Cardiac muscle cell (in vitro differentiated cells and primary cell): ENCODE results near the gene ASXL2. TPM values are rescaled to one million over a fixed set of nuclear protein-coding genes. Genes with fewer than 3 reads are reported as not detected.

Experiments used
- DNase-seq, 2 donors: peaks; one replicate each; pipeline versions ENCODE4 v3.0.0 to v3.0.0-alpha.2; 2010 to 2017; ENCODE audit warnings: low read depth in 1 of 2, low spot score in 1 of 2
- H3K27ac ChIP-seq: fragments of 200-600 bp; sonication (generic); 2 replicates; pipeline ENCODE4 v1.5.1; 2016
- H3K27me3 ChIP-seq: fragments of 200-600 bp; sonication (generic); 2 replicates; pipeline ENCODE4 v1.6.0; 2016; ENCODE audit warnings: control low read depth
- H3K36me3 ChIP-seq: fragments of 200-600 bp; sonication (generic); 2 replicates; pipeline ENCODE4 v1.5.1; 2016; ENCODE audit warnings: control low read depth
- H3K4me1 ChIP-seq: fragments of 200-600 bp; sonication (generic); 2 replicates; pipeline ENCODE4 v1.8.1; 2017; ENCODE audit warnings: low read depth, mild to moderate bottlenecking, mixed run types
- H3K4me3 ChIP-seq: fragments of 200-600 bp; sonication (generic); 2 replicates; pipeline ENCODE4 v1.5.1; 2016; ENCODE audit warnings: mild to moderate bottlenecking
- H3K9me3 ChIP-seq: fragments of 200-600 bp; sonication (generic); 2 replicates; pipeline ENCODE4 v1.5.1; 2017; ENCODE audit warnings: low read depth, mild to moderate bottlenecking, control low read depth
- polyA plus RNA-seq: library from polyadenylated mRNA; unstranded; fragments of >200 nt; fragmentation: Nextera tagmentation; extraction: Ambion mirVana; gene quantifications from 2 replicates; pipeline ENCODE4 v1.2.1, GENCODE V29; 2016
- total RNA-seq: library from RNA; depleted of rRNA; stranded (reverse); fragments of >200 nt; gene quantifications from 2 replicates; pipeline ENCODE4 v1.2.3, GENCODE V29; 2016
- TF ChIP-seq, protein P1 (sequence below): IDR thresholded peaks from 2 replicates; pipeline ENCODE4 v1.5.1; 2012; ENCODE audit warnings: low read depth, mild to moderate bottlenecking, low read length

Gene ASXL2
- total RNA-seq (14.7 and 16.6 TPM in 2 replicates), polyA plus RNA-seq (5.3 and 5.5 TPM in 2 replicates)

DNA sequence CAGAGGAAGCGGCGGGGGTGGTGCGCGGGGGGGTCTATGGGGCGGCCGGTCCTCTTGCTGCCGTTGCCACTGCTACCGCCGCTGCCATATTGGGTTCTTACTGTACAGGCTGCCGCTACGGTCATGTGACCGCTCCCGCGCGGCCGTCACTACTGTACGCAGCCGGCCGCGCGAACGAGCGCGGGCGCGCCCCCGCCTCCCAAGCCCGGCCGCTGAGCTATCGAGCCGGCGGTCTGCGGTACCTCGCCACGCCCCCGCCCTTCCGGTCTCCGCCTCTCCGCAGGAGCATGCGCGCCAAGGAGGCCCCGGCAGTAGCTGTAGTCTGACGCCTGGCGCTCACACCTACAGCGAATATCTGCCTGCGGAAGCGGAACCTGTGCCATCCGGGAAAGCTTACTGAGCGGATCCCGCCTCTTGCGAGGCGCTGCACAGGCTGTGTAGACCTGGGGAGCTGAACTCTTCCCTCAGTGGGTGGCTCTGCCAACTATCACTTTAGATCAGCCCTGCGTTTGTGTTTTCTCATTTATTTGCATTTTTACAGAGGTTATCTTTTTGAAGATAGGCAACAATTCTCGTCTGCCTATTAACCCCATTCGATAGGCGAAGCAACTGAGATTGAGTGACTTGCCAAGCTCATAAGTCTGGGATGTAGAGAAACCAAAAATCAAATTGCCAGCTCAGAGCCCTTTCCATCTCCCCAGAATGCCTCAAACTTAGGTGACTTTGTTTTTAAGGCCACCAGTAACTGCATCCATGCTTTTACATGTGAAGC is at the start of gene ASXL2:
TSS of gene ASXL2 (minus strand) at position 127 of the 772 bp plus-strand sequence. CDS start 265 bp downstream, outside the sequence.
- H3K4me1 ChIP-seq: peaks cover 9% of the 10 kb centered on the region
- H3K36me3 ChIP-seq: no peaks in the 10 kb centered on the region
- peak within 1 kb of the TSS; percentile 99 for H3K27ac ChIP-seq
- DNase-seq: peak; percentile 99
- peak within 1 kb of the TSS; percentile 90 for H3K4me3 ChIP-seq
- peaks cover 16% of the 10 kb centered on the region for H3K27me3 ChIP-seq
- TF ChIP-seq, protein P1, sequence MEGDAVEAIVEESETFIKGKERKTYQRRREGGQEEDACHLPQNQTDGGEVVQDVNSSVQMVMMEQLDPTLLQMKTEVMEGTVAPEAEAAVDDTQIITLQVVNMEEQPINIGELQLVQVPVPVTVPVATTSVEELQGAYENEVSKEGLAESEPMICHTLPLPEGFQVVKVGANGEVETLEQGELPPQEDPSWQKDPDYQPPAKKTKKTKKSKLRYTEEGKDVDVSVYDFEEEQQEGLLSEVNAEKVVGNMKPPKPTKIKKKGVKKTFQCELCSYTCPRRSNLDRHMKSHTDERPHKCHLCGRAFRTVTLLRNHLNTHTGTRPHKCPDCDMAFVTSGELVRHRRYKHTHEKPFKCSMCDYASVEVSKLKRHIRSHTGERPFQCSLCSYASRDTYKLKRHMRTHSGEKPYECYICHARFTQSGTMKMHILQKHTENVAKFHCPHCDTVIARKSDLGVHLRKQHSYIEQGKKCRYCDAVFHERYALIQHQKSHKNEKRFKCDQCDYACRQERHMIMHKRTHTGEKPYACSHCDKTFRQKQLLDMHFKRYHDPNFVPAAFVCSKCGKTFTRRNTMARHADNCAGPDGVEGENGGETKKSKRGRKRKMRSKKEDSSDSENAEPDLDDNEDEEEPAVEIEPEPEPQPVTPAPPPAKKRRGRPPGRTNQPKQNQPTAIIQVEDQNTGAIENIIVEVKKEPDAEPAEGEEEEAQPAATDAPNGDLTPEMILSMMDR: no peak
- H3K9me3 ChIP-seq: no peaks in the 10 kb centered on the region

DNA sequence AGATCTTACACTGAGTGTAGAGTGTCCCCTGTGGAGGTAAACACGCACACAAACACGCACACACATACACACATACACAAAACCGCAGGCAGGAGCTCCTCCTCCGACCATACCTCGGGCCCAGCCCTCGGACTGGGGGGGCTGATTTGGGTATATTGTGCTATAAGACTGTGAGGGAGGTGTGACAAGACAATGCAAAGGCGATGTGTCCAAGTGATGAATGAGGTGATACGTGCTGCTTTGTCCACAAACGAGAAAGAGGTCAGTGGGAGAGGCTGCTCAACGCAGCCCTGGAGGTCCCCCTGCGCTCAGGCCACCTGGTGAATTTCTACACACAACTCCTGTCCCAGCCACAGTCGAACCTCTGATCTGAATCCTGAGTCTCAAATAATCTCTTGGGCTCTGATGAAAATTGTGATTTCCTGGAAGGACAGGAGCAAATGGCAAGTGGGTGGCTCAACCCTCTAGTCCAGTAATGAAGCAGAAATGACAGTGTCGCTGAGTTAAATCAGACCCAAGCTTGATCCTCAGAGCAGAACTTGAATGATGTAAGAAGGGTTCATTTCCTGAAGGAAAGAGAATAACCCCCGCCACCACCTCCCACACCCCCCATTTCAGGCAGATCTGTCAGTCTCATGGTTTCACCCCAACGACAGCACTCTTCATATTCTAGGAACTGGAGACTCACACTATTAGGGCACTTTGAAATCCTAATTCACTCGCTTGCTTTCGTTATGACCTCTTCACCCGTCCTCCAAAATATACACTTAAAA is 48.9 kb upstream of the ASXL2 start:
- no peak for DNase-seq
- TF ChIP-seq, protein P1: no peak

DNA sequence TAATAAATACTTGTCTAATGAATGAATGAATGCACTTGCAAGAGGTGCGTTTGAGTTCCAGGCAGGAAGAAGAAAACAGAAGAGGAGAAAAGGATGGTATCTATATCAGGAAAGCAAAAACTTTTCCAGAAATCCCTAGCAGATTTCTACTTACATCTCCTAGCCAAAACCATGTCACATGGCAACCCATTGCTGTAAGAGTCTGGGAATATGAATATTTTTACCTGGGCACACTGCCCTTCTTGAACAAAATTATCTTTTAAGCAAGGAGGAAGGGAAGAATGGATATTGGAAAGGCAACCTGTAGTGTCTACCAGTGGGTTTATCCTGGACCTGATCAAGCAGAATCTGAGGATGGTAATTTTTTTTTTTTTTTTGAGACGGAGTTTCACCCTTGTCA is 44.2 kb upstream of the ASXL2 start:
- H3K27me3 ChIP-seq: no peaks in the 10 kb centered on the region
- H3K27ac ChIP-seq: no peak overlapping the region
- TF ChIP-seq, protein P1: no peak
- no peaks in the 10 kb centered on the region for H3K36me3 ChIP-seq
- no peak overlapping the region for H3K4me3 ChIP-seq
- no peaks in the 10 kb centered on the region for H3K9me3 ChIP-seq
- H3K4me1 ChIP-seq: no peaks in the 10 kb centered on the region
- DNase-seq: no peak

More for the DNA sequence above, 48.9 kb upstream of the ASXL2 start:
- H3K9me3 ChIP-seq: no peaks in the 10 kb centered on the region
- no peak overlapping the region for H3K27ac ChIP-seq
- H3K27me3 ChIP-seq: no peaks in the 10 kb centered on the region
- no peaks in the 10 kb centered on the region for H3K4me1 ChIP-seq
- H3K4me3 ChIP-seq: no peak overlapping the region
- H3K36me3 ChIP-seq: no peaks in the 10 kb centered on the region

DNA sequence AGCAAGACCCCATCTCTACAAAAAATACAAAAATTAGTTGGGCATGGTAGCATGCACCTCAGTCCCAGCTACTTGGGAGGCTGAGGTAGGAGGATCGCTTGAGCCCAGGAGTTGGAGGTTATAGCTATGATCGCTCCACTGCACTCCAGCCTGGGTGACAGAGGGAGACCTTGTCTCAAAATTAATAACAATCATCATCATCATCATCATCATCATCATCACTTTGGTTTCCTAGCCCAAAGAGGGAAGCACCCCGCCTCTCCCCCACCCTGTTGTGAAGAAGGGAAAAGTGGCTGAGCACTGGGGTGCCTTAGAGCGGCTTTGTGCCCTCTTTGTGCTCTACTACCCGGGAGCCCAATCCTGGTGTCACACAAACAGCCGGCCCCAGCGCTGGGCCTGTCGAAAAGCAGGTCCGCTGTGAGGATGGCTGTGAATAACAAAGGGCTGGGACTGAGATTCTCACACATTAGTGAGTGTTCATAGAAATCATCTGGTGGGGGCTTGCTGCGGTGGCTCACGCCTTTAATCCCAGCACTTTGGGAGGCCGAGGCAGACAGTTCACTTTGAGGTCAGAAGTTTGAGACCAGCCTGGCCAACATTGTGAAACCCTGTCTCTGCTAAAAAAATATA is 42.6 kb upstream of the ASXL2 start:
- no peaks in the 10 kb centered on the region for H3K36me3 ChIP-seq
- no peak overlapping the region for H3K27ac ChIP-seq
- H3K4me1 ChIP-seq: no peaks in the 10 kb centered on the region
- H3K4me3 ChIP-seq: no peak overlapping the region
- no peaks in the 10 kb centered on the region for H3K27me3 ChIP-seq
- TF ChIP-seq, protein P1: no peak
- no peak for DNase-seq
- H3K9me3 ChIP-seq: no peaks in the 10 kb centered on the region

DNA sequence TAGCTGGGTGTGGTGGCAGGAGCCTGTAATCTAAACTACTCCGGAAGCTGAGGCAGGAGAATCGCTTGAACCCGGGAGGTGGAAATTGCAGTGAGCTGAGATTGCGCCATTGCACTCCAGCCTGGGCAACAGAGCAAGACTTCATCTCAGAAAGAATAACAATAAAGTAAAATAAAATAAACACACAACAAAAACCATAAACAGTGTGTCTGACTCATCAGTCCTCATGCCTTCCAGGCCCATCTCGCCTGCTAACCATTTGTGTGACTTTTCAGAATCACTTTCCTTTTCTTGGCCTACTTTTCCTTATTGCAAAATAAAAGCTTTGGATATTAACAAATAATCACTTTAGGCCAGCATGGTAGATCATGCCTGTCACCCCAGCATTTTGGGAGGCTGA is 42.0 kb upstream of the ASXL2 start:
- H3K27me3 ChIP-seq: no peaks in the 10 kb centered on the region
- no peaks in the 10 kb centered on the region for H3K9me3 ChIP-seq
- DNase-seq: no peak
- TF ChIP-seq, protein P1: no peak
- no peak overlapping the region for H3K4me3 ChIP-seq
- no peaks in the 10 kb centered on the region for H3K36me3 ChIP-seq
- H3K27ac ChIP-seq: no peak overlapping the region
- H3K4me1 ChIP-seq: no peaks in the 10 kb centered on the region
